Esophagus muscularis mucosa (tissue), 3 donors: ENCODE results near the gene RAB7B.

Experiments
- POLR2A ChIP-seq: fragments of 450-650 bp; IDR thresholded peaks from one replicate; pipeline ENCODE4 v1.6.1; 2017; ENCODE audit warnings: antibody characterized with exemption, moderate library complexity, mild to moderate bottlenecking, low read depth
- TF ChIP-seq, protein P1 (sequence below), 3 experiments: fragments of 200-600 bp in 2 of 3; fragments of 450-650 bp in 1 of 3; sonication (generic) in 2 of 3; IDR thresholded peaks; one replicate each; pipeline ENCODE4 v1.5.1; 2017 to 2019; ENCODE audit warnings: antibody characterized with exemption in 3 of 3, mild to moderate bottlenecking in 2 of 3, moderate library complexity in 1 of 3

- TF ChIP-seq, protein P1, sequence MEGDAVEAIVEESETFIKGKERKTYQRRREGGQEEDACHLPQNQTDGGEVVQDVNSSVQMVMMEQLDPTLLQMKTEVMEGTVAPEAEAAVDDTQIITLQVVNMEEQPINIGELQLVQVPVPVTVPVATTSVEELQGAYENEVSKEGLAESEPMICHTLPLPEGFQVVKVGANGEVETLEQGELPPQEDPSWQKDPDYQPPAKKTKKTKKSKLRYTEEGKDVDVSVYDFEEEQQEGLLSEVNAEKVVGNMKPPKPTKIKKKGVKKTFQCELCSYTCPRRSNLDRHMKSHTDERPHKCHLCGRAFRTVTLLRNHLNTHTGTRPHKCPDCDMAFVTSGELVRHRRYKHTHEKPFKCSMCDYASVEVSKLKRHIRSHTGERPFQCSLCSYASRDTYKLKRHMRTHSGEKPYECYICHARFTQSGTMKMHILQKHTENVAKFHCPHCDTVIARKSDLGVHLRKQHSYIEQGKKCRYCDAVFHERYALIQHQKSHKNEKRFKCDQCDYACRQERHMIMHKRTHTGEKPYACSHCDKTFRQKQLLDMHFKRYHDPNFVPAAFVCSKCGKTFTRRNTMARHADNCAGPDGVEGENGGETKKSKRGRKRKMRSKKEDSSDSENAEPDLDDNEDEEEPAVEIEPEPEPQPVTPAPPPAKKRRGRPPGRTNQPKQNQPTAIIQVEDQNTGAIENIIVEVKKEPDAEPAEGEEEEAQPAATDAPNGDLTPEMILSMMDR (IDR thresholded peaks at IDR 0.05): no peak
- TF ChIP-seq POLR2A: no peak
These were observed 54.3 kb downstream of the RAB7B start for GRCh38 chr1:205948886-205949285.
